GM20431 (cell line): Measurements from ENCODE around the gene SHFL.

Experiments used
- in situ Hi-C: fragments of 300-500 bp; cut with MseI, MboI; formaldehyde crosslinking; loops from one replicate; pipeline ENCODE4 v1.15.0; 2020; ENCODE audit warnings: low sequenced_read_pairs; ENCODE audit not compliant: unreplicated experiment

Gene SHFL

DNA sequence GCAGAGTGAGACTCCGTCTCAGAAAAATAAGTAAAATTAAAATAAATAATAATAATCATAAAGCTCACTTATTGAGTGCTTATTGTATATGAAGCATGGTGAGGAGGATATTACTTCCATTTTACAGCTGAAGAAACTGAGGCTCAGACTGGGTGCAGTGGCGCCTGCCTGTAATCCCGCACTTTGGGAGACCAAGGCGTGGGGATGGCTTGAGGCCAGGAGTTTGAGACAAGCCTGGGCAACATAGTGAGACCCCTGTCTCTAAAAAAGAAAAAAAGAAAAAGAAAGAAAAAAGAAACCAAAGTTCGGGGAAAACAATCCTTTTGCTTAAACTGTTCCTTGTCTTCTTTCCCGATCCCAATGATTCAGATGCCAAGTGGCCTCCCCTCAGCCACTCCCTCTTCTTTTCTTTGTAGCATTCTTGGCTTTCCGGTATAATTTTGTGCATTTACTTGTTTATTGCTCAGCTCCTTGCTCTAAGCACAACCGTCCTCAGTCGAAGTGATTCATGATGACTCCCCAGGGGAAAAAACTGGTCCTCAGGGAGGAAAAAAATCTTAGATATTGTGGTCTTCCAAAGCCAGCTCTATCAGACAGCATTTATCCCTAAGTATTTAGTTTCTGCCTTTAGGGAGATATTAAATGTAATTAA lies 34.5 kb downstream of the SHFL start:
- in situ Hi-C loops: no loop called here

- in situ Hi-C loops: no loop called here
These were observed 35.9 kb downstream of the SHFL start for GRCh38 chr19:10122045-10122444.

DNA sequence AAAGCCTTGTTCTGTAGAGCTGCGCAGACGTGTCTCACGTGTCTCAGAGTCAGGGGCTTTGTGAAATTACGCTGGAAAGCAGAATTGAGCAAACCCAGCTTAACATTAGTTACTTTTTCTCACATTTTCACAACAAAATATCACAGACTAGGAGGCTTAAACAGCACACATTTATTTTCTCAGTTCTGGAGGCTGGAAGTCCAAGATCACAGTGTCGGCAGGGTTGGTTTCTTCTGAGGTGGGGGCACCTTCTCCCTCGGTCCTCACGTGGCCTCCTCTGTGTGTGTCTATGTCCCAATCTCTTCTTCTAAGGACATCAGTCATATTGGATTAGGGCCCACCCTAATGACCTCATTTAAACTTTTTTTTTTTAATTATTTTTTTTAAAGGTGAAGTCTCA lies 38.3 kb downstream of the SHFL start:
- in situ Hi-C loops: no loop called here

- in situ Hi-C loops: no loop called here
These were observed 40.1 kb downstream of the SHFL start for GRCh38 chr19:10126213-10126639.

DNA sequence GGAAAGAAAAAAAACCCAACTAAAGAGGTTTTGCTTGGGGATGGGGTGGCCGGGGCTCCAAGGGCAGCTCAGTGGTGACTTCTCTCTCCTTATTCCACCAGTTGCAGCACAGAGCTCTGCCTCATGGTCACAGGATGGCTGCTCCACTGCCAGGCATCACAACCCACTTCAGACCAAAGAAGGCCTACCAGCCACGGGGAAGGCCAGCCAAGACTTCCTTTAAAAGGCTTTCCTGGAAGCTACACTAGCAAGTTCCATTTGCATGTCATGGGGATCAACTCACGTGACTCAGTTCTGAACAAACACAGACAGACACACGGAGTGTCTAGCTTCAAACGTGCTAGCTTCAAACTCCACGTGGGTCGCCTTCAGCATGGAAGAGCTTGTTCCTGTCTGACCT lies 46.8 kb downstream of the SHFL start:
- in situ Hi-C loops: no loop called here

DNA sequence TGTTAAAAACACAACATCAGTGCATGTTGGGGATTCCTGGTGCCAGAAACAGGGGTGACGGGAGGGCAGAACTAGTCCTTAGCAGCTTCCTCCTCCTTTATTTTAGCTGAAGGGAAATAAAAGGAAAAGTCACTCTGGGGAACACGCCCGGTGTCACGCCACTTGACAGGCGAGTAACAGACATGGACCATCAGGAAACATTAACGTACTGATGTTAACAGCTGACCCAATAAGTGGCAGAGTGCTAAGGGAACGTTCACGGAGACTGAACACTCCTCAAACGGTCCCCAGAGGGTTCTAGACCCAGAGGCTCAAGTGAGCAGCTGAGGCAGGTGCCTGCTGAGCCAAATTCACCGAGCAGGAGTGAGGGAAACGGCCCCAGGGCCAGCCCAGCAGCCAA lies 47.5 kb downstream of the SHFL start:
- in situ Hi-C loops: no loop called here

DNA sequence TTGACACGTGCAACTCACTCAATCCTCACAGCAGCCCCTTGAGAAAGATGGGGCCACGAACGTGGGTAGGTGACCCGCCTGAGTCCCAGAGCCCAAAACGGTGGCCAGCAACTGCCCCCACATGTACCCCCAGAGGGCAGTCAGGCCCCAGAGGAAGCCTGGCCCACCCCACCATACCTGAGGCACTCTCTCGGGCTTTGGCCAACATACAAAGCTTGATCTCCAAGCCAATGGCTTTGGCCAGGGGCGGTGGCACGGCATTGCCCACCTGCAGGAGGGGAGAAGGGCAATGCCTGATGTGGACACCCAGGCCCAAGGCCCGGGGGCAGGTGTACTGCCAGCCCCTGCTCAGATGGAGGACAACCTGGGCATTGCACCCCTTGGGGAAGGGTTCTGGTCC lies 47.9 kb downstream of the SHFL start:
- in situ Hi-C loops: no loop called here

DNA sequence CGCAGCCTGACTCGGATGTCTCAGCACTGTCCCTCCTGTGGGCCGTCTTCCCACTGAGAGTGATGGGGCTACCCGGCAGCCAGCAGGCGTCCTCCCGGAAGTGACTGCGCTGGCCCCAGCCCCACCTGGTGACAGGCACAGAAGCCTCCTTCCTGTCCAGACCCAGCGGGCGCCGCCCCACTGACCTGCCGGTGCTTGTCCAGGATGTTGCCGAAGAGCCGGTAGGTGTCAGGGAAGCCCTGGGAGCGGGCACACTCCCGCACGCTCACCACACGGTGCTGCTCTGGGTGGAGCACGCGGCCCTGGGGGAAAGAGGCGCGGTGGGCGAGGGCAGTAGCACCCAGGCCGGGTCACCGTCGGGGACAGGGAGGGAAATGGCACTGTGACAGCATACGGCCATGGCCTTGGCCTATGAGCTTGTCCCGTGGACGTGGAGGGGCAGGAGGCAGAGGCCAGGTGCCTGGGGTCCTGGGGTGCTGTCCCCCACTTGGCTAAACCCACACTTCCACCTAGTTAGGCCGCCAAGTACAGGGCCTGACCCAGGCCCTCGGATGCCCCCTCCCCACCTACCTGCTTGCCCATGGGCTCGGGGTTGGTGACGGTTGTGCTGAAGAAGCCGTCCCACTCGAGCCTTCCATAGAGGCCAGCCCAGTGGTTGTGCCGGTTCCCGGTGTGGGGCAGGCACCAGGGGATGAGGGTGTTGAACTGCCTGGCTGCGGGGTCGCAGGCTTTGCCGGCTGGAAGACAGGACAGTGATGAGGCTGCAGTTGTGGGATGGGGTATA lies 49.6 kb downstream of the SHFL start:
- in situ Hi-C loops: no loop called here

DNA sequence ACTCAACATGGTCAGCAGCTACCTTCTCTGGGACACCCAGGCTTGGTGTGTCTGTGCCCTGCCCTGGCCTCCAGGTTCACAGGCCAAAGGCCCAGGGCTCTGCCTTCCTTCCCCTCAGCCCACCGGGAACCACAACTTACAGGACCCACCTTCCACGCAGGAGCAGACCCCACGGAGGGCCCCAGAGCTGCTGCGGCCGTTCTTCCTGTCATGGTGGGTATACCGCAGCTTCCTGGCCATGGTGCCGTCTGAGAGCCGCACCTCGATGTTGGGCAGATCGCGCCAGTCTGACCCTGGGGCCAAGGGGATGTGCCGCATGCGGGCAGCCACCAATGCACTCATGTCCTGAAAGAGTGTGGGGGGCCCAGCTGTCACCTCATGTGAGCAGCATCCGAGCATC lies 50.8 kb downstream of the SHFL start:
- in situ Hi-C loops: no loop called here

GRCh38 chr19:10137751-10138682 lies 51.9 kb downstream of the SHFL start:
- in situ Hi-C loops: no loop called here

DNA sequence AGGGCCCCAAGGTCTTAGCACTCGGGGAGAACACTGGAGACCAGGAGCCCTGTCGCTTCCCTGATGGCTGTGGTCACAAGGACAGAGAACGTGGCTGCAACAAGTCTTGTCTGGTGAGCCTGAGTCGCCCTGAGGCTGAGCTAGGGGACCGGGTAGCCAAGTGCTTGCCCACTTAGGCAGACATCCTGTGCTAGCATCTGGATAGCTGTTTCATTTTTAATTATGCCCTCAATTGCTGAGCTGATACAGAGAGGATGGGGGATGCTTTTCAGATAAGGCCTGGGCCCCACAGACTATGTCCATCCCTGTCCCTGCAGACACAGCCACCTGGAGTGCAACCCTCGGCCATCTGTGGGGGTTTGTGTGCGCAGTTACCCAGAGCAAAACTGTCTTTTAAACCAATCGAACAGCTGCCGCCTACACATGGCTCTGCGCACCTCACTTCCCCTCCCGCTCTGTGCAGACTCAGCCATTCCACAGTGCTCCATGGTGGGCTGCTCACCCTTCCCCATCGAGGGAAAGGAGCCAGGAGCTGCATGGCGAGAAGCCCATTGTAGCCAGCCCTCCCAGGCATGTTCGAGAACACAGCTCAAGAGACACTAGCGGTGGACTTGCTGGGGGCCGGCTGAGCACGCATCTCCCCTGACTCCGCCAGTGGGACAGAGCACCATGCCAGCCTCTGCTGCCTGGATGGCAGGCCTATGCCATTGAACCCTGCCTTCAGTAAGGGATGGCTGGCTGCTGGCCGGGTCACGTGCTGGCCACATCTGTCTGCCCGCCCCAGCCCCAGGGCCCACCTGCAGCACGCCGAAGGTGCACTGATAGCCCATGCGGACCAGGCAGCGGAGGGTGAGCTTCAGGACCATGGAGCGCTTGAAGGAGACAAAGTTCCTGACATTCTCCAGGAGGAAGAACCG lies 53.0 kb downstream of the SHFL start:
- in situ Hi-C loops: no loop called here

GRCh38 chr19:10139952-10140351 lies 53.8 kb downstream of the SHFL start:
- in situ Hi-C loops: no loop called here

- in situ Hi-C loops: no loop called here
These were observed 55.4 kb downstream of the SHFL start for GRCh38 chr19:10141479-10141878.

- in situ Hi-C loops: no loop called here
These were observed 55.9 kb downstream of the SHFL start for GRCh38 chr19:10141973-10142372.
